ENCODE results near the gene RAD17.

DNA sequence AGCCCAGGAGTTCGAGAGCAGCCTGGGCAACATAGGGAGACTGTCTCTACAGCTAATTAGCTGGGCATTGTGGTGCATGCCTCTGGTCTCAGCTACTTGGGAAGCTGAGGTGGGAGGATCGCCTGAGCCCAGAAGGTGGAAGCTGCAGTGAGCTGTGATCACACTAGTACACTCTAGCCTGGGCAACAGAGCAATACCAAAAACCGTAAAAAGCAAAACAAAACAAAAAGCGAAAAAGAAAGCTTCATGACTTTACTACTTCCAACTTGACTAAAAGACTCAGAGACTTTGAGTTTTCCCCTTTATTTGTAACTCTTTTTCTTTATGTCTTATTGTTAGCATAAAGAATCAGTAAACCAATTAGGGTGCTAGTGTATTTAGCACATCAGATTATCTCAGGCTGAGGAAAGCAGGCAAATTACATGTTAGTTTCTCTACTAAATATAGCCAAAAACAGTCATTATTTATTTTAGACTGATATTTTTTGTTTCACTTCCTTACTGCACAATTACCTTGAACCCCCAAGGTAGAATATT is 5.4 kb downstream of the RAD17 start:
- TF ChIP-seq CTCF (IDR thresholded peaks at IDR 0.05; ENCODE audit: insufficient read depth, low read length) (no peak), POLR2AphosphoS5 (IDR thresholded peaks at IDR 0.05; ENCODE audit: low read depth) (no peak), GABPA (IDR thresholded peaks at IDR 0.05; ENCODE audit: low read depth) (no peak), SPI1 (IDR thresholded peaks at IDR 0.05; ENCODE audit: borderline replicate concordance, low read depth) (no peak)
- TF ChIP-seq, protein P1, sequence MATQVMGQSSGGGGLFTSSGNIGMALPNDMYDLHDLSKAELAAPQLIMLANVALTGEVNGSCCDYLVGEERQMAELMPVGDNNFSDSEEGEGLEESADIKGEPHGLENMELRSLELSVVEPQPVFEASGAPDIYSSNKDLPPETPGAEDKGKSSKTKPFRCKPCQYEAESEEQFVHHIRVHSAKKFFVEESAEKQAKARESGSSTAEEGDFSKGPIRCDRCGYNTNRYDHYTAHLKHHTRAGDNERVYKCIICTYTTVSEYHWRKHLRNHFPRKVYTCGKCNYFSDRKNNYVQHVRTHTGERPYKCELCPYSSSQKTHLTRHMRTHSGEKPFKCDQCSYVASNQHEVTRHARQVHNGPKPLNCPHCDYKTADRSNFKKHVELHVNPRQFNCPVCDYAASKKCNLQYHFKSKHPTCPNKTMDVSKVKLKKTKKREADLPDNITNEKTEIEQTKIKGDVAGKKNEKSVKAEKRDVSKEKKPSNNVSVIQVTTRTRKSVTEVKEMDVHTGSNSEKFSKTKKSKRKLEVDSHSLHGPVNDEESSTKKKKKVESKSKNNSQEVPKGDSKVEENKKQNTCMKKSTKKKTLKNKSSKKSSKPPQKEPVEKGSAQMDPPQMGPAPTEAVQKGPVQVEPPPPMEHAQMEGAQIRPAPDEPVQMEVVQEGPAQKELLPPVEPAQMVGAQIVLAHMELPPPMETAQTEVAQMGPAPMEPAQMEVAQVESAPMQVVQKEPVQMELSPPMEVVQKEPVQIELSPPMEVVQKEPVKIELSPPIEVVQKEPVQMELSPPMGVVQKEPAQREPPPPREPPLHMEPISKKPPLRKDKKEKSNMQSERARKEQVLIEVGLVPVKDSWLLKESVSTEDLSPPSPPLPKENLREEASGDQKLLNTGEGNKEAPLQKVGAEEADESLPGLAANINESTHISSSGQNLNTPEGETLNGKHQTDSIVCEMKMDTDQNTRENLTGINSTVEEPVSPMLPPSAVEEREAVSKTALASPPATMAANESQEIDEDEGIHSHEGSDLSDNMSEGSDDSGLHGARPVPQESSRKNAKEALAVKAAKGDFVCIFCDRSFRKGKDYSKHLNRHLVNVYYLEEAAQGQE (IDR thresholded peaks at IDR 0.05; ENCODE audit: insufficient replicate concordance, low read depth), result no peak
